ENCODE results near the gene CELF3.

GRCh38 chr1:151708891-151709290 lies 7.7 kb downstream of the CELF3 start:
- TF ChIP-seq CTCF (IDR thresholded peaks at IDR 0.05) (no peak), POLR2A (IDR thresholded peaks at IDR 0.05) (no peak), POLR2AphosphoS5 (IDR thresholded peaks at IDR 0.05) (no peak)
